NCI-H1436 treated with DMSO at 0.1 percent for 48 hours (cell line): ENCODE results near the gene DCAF4.
"Not testable (repeated sequence)": the region's sequence is repeated elsewhere in the genome, so short reads cannot be mapped to it uniquely, and the experiment has no call there.

Experiments used
- DNase-seq: peaks from one replicate; lab custom pipeline; 2025; lab: John Stamatoyannopoulos, UW

Gene DCAF4

DNA sequence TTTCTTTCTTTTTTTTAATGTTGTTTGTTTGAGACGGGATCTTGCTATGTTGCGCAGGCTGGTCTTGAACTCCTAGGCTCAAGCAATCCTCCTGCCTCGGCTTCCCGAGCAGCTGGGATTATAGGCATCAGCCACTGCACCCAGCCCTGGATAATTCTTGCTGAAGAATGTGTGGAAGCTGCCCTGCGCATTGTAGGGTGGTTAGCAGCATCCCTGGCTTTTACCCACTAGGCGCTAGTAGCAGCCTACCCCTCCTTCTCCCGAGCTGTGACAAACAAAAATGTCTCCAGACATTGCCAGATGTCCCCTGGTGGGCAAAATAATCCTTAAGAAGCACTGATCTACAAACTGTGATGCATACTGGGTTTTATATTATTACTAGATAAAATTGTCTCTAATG, 6.6 kb downstream of the DCAF4 start:
- DNase-seq = no peak

- DNase-seq = no peak
Observed at GRCh38 chr14:72939630-72940029, 13.4 kb downstream of the DCAF4 start.

DNA sequence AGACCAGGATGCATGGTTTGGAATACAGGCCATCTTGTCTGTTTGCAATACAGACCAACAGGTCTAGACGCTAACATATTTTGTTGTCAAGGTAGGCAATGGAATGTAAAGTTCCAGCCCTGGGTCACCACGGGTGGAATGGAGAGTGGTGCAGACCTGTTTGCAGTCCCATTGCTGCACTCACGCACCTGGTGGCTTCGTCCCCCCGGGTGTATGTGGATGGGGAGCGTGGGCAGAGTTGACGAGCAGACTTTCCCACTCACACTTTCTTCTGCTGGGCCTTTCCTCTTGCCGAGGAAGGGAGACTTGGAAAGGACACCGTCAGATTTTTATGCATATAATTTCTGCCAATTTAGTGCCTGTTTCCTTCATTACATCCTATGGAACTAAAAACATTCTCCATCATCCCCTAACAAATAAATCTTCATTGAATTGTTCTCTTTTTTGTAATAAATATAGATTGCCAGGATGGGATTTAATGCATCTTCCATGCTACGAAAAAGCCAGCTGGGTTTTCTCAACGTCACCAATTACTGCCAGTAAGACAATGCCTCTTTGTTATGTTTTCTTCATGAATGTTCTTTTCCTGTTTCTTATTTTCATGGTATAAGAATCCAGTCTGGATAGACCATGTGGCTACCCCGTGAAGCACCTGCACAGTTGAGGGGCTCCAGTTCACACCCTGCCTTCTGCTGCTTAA, 15.2 kb downstream of the DCAF4 start:
- no peak for DNase-seq

DNA sequence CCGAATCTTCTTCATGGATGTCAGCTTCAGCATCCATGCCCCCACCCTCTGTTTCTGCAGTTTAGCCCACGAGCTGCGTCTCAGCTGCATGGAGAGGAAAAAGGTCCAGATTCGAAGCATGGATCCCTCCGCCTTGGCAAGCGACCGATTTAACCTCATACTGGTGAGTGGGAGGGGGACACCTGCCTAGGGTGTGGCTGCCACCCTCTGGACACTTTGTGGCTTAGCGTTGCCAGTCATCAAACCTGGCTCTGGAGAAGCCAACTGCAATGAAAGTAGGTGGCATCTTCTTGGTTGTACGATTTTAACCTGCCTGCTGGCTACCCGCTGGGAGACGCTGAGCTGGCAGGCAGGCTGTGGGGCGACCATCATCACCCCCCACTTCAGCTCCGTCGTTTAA, 16.7 kb downstream of the DCAF4 start:
- DNase-seq = no peak

DNA sequence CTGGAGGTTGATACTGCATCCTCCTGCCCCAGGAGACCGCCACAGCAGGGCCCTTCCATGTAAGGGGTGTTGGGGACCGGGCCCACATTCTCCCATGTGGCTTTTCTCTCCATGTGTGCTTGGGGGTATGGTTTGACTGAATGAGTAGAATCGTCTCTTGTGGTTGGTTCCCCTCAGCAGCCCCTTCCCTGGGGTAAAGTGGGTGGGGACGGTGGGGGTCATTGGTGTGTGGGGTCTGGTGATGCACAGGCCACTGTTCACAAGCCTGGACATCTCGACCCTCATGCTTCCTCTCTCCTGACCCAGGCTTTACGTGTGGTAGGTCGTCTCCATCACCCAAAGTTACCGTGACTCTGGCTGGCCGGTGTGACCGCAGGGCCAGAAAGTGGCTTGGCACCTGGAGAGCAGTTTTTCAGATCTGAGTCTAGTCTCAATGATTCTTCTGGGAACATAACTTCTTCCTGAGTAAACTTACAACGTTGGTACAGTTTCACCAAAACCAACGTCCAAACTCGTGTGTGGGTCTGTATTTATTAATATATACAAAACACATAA, 17.7 kb downstream of the DCAF4 start:
- DNase-seq = no peak

- no peak for DNase-seq
Observed at GRCh38 chr14:72945356-72946027, 19.2 kb downstream of the DCAF4 start.

DNA sequence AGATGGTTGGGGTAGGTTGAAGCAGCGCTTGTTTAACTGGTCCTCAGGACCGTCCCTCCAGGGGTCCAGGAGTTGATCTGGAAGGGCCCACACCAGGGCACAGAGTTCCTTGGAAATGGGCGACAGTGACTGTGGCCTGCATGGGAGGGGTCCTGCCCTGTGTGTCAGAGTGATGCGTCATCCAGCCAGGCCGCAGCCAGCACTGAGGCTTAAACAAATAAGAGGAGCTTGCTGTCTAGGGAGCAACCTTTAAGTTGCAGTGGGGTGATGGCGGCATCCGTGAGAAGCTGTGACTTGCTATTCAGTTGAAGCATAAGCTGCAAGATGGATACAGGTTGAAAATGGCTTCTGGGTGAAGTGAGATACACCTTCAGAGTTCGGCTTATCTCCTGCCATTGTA, 20.2 kb downstream of the DCAF4 start:
- DNase-seq = no peak

- no peak for DNase-seq
Observed at GRCh38 chr14:72947366-72948160, 21.3 kb downstream of the DCAF4 start.

- no peak for DNase-seq
Observed at GRCh38 chr14:72948481-72949138, 22.3 kb downstream of the DCAF4 start.

DNA sequence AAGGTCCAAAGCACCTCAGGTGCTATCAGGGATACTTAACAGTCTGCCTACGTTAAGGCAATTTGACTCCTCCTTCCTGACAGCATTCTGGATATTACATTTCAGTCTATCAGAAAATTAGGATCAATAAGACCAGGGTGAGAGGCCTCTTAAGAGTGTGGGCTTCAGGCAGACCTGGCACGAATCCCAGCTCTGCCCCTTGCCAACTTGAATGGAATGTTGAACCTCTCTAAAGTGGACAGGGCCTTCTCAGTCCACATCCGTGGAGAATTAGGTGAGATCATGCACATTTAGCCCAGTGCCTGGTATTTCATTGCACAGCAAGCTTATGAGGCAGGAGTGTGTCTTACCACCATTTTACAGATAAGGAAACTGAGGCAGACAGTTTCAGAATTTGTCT, 25.9 kb downstream of the DCAF4 start:
- DNase-seq = no peak

DNA sequence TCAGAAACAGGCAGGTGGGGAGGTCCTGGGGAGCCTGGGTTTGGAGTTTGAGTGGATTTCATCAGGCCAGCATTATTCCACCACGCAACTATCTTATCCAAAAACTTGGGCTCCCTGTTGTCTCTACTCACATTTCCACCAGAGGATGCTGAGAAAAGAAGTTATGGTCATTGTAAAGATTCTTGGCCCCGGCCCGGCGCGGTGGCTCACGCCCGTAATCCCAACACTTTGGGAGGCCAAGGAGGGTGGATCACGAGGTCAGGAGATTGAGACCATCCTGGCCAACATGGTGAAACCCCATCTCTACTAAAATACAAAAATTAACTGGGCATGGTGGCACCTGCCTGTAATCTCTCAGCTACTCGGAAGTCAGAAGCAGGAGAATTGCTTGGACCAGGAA, 30.5 kb downstream of the DCAF4 start:
- DNase-seq = not testable (repeated sequence)

DNA sequence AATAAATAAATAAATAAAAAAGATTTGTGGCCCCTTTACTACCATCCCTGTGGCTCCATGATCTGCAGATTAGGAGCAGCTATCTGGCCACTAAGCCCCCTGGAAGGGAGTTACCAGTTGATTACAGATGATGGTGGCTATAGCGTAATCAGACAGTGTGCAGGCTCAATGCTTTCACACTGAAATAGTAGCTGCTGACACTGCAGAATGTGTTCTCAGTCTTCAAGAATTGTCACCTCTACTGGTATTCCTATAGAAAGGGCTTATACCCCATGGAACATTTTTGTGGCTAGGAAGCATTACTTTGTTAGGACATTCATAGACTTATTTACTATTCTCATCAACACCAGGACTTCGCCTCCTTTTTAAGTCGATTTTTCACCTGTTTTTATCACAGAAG, 30.9 kb downstream of the DCAF4 start:
- no peak for DNase-seq

DNA sequence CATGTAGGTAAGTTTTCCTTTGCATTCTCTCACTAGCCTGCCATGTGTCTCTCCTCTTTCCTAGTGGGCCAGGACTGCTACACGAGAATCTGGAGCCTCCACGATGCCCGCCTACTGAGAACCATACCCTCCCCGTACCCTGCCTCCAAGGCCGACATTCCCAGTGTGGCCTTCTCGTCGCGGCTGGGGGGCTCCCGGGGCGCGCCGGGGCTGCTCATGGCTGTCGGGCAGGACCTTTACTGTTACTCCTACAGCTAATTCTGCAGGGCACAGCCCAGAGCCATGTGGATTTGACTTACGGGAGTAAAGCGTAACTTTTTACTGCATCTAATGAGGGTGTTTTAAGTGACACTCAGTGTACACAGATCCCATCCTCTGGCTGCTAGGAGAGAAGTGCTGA, 32.3 kb downstream of the DCAF4 start:
- DNase-seq = no peak

DNA sequence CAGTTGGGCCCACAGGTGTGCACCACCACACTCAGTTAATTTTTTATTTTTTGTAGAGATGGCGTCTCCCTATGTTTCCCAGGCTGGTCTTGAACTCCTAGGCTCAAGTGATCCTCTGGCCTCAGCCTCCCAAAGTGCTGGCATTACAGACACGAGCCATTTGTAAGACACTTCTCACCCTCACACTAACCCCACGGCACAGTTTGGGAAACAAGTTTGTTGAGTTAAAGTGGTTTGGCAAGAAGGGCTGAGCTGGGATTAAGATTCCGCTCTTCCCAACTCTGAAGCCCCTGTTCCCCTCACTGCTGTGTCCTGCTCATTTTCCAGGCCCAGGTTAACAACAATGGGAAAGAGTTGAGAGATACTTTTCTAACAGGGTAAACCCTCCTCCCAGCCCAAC, 34.8 kb downstream of the DCAF4 start:
- not testable (repeated sequence) for DNase-seq

DNA sequence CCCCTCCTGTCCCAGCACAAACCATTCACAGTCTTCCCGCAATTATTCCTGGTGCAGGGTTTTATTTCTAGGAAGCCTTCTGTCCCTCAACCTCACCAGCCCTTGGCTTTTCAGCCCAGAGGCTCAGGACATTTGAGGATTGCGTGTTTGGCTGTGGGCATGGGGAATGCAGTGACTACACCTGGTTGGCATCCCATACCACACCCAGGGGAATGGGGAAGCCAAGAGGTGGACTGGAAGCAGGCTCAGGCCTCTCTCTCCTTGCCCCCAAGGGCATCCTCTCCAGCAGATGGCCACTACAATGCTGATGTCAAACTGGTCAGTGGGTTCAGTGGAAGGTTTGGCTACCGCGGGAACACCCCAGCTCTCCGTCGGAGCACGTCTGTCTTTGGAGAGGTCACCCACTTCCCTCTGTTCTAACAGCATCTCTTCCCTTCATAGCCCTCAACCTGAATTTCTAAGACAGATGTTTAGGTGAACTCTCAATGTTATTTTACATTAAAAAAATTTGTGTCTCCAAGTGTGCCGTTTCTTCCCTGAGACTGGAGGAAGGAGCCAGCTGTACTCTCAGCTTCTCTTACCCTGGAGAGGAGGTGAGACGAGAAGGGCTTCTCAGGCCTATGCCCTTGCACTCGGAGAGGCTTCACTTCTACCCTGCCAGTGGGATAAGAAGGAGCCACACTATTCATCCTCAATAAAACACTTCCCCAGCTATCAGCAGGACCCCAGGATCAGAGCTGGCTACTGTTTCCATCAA, 35.5 kb downstream of the DCAF4 start:
- no peak for DNase-seq

DNA sequence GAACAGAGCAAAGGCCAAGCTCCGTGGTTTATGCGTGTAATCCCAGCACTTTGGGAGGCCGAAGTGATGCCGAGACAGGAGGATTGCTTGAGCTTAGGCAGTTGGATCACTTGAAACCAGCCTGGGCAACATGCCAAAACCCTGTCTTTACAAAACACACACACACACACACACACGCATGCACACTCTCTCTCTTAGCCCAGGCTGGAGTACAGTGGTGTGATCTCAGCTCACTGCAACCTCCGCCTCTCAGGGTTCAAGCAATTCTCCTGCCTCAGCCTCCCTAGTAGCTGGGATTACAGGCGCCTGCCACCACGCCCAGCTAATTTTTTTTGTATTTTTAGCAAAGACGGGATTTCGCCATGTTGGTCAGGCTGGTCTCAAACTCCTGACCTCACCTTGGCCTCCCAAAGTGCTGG, 36.1 kb downstream of the DCAF4 start:
- DNase-seq = not testable (repeated sequence)

DNA sequence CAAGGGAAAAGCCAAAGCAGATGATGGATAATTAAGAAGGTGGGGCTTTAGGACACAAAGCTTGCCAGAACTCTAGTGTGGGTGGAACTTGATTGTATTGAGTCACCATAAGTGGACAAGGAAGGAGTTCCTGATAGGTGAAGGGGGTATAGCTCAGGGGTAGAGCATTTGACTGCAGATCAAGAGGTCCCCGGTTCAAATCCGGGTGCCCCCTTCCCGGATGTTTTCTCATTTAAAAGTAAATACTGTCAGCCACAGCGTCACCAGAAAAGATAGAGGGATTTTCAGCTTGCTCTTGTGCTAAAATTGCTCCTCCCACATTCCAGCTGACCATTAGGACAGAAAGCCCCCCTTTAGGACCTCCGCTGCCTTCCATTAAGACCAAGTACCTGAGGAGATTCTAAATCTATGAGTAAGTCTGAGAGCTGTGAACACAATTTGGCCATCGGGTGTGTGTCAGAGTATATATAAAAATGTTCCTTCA, 36.6 kb downstream of the DCAF4 start:
- DNase-seq = peak; percentile 9

- no peak for DNase-seq
Observed at GRCh38 chr14:72965249-72965648, 39.0 kb downstream of the DCAF4 start.

GRCh38 chr14:72966038-72966437, 39.8 kb downstream of the DCAF4 start:
- no peak for DNase-seq

- no peak for DNase-seq
Observed at GRCh38 chr14:72968316-72968715, 42.1 kb downstream of the DCAF4 start.

DNA sequence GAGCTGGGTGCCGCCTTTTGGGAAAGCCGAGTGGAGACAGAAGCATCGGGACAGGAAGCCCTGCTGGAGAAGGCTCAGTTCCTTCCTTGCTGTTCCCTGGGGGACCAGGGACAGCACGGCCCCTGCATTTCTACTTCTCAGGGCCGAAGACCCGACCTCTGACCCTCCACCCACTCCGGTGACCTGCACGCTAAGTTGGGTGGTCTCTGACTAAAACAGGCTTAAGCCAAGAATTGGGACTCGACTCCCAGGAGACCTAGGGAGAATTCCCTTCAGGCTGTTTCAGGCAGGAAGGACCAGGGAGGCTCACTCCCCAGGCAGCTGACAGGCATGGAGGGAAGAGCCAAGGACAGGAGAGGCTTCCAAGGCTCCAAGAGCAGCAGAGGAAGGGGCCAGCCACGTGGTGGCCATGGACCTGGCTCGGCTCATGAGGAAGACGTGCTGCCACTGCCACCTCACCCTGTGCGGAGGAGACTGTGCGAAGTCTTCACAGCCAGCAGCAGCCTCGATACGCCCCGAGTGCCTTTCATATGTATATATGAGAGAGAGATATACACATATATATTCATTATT, 43.9 kb downstream of the DCAF4 start:
- no peak for DNase-seq
